ENCODE measurements around the gene SQOR. TPM values are rescaled to one million over a fixed set of nuclear protein-coding genes. Genes with fewer than 3 reads are reported as not detected.
A peak's percentile ranks its signal among the peaks of the same experiment; 100 is the strongest.

Gene SQOR
- total RNA-seq, 1 experiment from 2014 or later = 40.9 TPM

GRCh38 chr15:45704329-45705249 is 69.8 kb downstream of the SQOR start:
- intact Hi-C loops (cut with micrococcal nuclease; ENCODE audit: unreplicated experiment) = loop anchor here (5.0 kb wide), 1 partner anchor 67 kb away; the partner anchor contains the start of gene SQOR
- peak overlapping the region; percentile 96 for H2AFZ ChIP-seq
- H3K4me2 ChIP-seq = peak overlapping the region; percentile 96
- ChIA-PET CTCF (interaction anchor here (0.6 kb wide), 1 partner anchor 1368 kb away, joined by 6 read pairs; no protein-coding TSS in a partner anchor), POLR2A (ENCODE audit: unreplicated experiment) (no interaction called here)
- no peak for DNase-seq
- no peaks in the 10 kb centered on the region for H3K9me3 ChIP-seq (ENCODE audit: insufficient read depth, low read depth)
- H3K4me1 ChIP-seq (replicated peaks; ENCODE audit: insufficient read depth) = no peaks in the 10 kb centered on the region
- no peaks in the 10 kb centered on the region for H3F3A ChIP-seq (ENCODE audit: insufficient read depth, low read depth)
- no peak for TF ChIP-seq EZH2 (IDR thresholded peaks at IDR 0.05; ENCODE audit: low read depth)
- TF ChIP-seq, protein P1, sequence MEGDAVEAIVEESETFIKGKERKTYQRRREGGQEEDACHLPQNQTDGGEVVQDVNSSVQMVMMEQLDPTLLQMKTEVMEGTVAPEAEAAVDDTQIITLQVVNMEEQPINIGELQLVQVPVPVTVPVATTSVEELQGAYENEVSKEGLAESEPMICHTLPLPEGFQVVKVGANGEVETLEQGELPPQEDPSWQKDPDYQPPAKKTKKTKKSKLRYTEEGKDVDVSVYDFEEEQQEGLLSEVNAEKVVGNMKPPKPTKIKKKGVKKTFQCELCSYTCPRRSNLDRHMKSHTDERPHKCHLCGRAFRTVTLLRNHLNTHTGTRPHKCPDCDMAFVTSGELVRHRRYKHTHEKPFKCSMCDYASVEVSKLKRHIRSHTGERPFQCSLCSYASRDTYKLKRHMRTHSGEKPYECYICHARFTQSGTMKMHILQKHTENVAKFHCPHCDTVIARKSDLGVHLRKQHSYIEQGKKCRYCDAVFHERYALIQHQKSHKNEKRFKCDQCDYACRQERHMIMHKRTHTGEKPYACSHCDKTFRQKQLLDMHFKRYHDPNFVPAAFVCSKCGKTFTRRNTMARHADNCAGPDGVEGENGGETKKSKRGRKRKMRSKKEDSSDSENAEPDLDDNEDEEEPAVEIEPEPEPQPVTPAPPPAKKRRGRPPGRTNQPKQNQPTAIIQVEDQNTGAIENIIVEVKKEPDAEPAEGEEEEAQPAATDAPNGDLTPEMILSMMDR (conservative IDR thresholded peaks at IDR 0.05) = no peak
- H3K9me2 ChIP-seq (ENCODE audit: insufficient read depth) = no peaks in the 10 kb centered on the region
- no peaks in the 10 kb centered on the region for H3K79me2 ChIP-seq (ENCODE audit: low read depth)
- H3K27ac ChIP-seq = no peak overlapping the region
- H3K27me3 ChIP-seq (ENCODE audit: insufficient read depth, low read depth) = no peaks in the 10 kb centered on the region
- H3K4me3 ChIP-seq = peak overlapping the region; percentile 73; the same call in 1 of the 2 replicates
- no peaks in the 10 kb centered on the region for H3K36me3 ChIP-seq (ENCODE audit: low read depth)
- BruUV-seq (replicated peaks) = no TSS peak
- H4K20me1 ChIP-seq (ENCODE audit: insufficient read depth) = no peaks in the 10 kb centered on the region

- DNase-seq = peak; percentile 44 to 67
- Histone ChIP-seq H3K9me2 (ENCODE audit: insufficient read depth) (no peaks in the 10 kb centered on the region), H3K36me3 (ENCODE audit: low read depth) (no peaks in the 10 kb centered on the region), H2AFZ (peak overlapping the region; percentile 96), H3K9me3 (ENCODE audit: insufficient read depth, low read depth) (no peaks in the 10 kb centered on the region), H3F3A (ENCODE audit: insufficient read depth, low read depth) (no peaks in the 10 kb centered on the region), H3K4me3 (peak overlapping the region; percentile 73), H3K4me1 (replicated peaks; ENCODE audit: insufficient read depth) (no peaks in the 10 kb centered on the region), H4K20me1 (ENCODE audit: insufficient read depth) (no peaks in the 10 kb centered on the region), H3K27me3 (ENCODE audit: insufficient read depth, low read depth) (no peaks in the 10 kb centered on the region), H3K4me2 (peak overlapping the region; percentile 96), H3K79me2 (ENCODE audit: low read depth) (no peaks in the 10 kb centered on the region), H3K27ac (no peak overlapping the region)
- no TSS peak for BruUV-seq (replicated peaks)
- ChIA-PET CTCF (interaction anchor here (0.6 to 1.2 kb wide), 5 partner anchors 8 to 1367 kb away, joined by 3 to 6 read pairs (median 3); no protein-coding TSS in a partner anchor), POLR2A (ENCODE audit: unreplicated experiment) (no interaction called here)
- TF ChIP-seq EZH2 (IDR thresholded peaks at IDR 0.05; ENCODE audit: low read depth) = no peak
- TF ChIP-seq, protein P1 (conservative IDR thresholded peaks at IDR 0.05) = peak; percentile 89
- intact Hi-C loops (cut with micrococcal nuclease; ENCODE audit: unreplicated experiment) = loop anchor here (5.0 kb wide), 1 partner anchor 68 kb away; the partner anchor contains the start of gene SQOR
Measured at GRCh38 chr15:45705510-45706473, 71.0 kb downstream of the SQOR start.

- H3K27me3 ChIP-seq (ENCODE audit: insufficient read depth, low read depth) = no peaks in the 10 kb centered on the region
- H3K9me3 ChIP-seq (ENCODE audit: insufficient read depth, low read depth) = no peaks in the 10 kb centered on the region
- CTCF ChIA-PET = no interaction called here
- H3K4me3 ChIP-seq = no peak overlapping the region
- H4K20me1 ChIP-seq (ENCODE audit: insufficient read depth) = no peaks in the 10 kb centered on the region
- no peaks in the 10 kb centered on the region for H3F3A ChIP-seq (ENCODE audit: insufficient read depth, low read depth)
- TF ChIP-seq EZH2 (IDR thresholded peaks at IDR 0.05; ENCODE audit: low read depth) = no peak
- TF ChIP-seq, protein P1 (conservative IDR thresholded peaks at IDR 0.05) = no peak
- no peak overlapping the region for H2AFZ ChIP-seq
- no peaks in the 10 kb centered on the region for H3K4me1 ChIP-seq (replicated peaks; ENCODE audit: insufficient read depth)
- no peaks in the 10 kb centered on the region for H3K79me2 ChIP-seq (ENCODE audit: low read depth)
- no peak overlapping the region for H3K27ac ChIP-seq
- no peak overlapping the region for H3K4me2 ChIP-seq
- DNase-seq = no peak
- no TSS peak for BruUV-seq (replicated peaks)
- no peaks in the 10 kb centered on the region for H3K36me3 ChIP-seq (ENCODE audit: low read depth)
- H3K9me2 ChIP-seq (ENCODE audit: insufficient read depth) = no peaks in the 10 kb centered on the region
- intact Hi-C loops (cut with micrococcal nuclease; ENCODE audit: unreplicated experiment) = loop anchor here (5.0 kb wide), 1 partner anchor 87 kb away; no protein-coding TSS in a partner anchor
- POLR2A ChIA-PET (ENCODE audit: unreplicated experiment) = no interaction called here
Measured at GRCh38 chr15:45710657-45711056, 75.8 kb downstream of the SQOR start.

Measured in PC-9 (cell line).